OCI-M2 (cell line): ENCODE results near the gene TMPRSS13.
"Not testable (repeated sequence)": the region's sequence is repeated elsewhere in the genome, so short reads cannot be mapped to it uniquely, and the experiment has no call there.

Source experiments
- DNase-seq: peaks from one replicate; lab custom pipeline; 2025; ENCODE audit not compliant: unreplicated experiment; lab: John Stamatoyannopoulos, UW

TMPRSS13 gene

DNA sequence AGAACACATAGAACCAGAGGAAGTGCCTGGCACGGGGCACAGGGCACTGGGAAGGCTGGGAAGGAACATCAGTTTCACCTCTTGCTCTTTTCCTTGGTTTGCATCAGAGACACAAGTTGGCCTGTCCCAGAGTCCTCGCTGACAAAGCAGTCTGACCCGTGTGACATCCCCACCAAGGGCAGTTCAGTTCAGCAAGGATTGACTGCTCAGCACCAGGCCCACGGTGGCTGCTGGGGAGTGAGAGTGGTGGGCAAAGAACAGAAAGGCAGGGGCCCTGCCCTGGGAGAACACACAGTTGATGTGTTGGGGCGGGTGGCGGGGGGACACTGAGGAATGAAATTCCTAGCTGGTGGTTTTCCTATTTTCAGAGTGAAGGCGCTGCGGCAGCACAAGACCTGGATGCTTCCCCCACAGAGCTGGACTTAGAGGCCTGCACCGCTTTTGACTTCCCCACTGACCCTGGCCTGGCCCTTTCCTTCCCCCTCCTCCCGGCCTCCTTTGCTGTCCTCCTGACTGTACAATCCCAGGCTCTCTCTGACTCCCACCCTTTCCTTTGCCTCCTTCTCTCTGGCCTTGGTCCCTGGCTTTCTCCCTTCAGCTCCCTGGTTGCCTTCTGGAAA is 2.2 kb upstream of the TMPRSS13 start:
- DNase-seq, result no peak

DNA sequence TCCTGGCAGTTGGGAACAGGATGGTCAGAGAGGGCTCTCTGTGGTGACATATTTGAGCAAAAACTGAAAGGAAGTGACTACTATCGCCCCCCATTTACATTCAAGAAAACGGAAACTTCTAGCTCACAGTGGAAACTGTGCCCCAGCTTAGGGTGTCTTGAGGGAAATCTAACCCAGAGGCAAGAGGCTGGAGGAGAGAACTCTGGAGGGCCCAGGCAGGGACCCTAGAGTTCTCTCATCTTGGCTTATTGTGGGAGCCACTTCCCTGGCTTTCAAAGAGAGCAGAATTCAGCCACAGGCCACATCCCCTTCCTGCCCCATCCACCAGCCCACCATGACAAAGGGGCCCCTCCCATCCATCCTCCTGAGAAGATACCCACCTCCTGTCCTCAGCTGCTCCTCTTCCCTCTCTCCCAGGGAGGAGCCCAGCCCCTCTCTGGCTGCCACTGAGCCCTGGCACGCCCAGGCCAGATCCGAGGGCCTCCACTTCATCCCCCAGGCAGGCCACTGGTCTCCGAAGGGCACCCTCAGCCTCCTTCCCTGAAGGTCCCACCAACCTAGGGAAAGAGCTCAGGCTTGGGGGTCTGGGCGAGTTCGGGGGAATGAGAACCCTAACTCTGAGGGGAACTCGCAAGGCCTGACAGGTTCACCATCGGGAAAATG is 1.6 kb upstream of the TMPRSS13 start:
- no peak for DNase-seq

DNA sequence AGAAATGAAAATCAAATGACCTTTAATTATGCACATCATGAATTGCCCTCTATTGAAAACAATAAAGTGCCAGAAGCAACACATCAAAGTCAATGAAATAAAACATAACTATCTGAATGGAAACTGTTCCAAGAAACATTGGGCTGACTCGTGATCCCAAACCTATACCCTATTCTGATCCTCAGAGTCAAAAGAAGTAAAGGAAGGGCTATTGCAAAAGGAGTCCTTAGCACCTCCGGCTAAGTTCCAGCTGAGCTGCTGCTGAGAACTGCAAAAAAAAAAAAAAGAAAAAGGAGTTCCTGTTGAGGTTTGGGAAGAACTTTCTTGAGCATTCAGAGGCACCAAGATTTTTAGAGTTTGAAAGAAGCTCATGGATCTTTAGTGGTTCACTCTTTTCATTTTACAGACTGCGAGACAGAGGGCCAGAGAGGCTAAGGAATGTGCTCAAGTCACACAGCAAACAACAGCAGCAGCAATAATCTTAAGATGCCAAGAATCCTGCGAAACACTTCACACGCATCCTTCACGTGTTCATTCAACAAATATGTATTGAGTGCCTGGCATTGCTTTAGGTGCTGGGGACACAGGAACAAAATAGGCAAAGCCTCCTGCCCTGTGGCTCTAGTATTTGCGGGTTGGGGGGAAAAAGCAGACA is 841 bp upstream of the TMPRSS13 start:
- DNase-seq, result no peak

DNA sequence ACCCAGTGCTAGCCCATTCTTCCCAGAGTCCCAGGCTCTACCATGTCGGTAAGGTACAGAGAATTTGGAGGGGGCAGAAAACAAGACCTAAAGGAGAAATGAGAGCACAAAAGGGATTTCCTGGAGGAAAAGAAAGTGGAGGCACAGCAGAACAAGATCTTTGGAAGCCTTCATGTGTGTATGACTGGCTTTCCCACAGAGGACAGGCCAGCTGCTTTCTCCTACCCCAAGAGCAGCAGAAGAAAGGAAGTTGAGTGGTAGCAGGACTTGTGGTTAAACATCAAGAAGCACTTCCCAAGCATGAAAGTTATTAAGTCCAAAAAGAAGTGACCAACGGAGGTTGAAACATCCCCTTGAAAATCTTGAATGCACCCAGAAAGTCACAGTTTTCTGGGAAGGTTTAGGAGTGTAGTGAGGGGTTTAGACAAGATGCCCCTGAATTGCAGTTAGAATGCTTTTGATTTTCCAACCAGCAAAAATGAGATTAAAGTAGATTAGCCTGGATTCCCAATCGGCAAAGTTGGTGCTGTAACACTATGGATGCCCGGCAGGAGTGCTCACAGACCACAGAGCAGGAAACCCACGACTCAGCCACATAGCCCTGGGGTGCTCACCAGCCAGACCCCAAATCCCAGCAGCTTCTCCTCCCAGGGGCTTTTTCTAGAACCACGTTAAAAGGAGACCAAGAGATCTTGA is 608 bp downstream of the TMPRSS13 start:
- no peak for DNase-seq

DNA sequence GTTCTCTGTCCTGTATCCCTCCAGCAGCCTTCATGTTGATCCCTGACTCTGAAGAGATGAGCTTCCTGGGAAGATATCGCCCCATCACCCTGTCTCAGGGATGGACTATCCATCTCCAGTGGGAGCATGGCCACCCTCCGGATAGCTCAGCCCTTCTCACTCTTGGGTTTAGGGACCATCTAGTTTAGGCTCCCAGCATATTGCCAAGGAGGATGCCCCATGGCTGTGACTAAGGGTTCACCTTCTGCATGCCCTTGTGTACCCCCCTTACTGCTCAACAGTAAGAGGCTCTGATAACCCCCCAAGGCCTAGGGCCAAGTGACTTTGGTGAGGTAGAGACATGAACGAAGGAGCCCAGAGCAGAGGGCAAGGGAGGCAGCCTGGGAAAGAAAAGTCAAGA is 1.3 kb downstream of the TMPRSS13 start:
- DNase-seq, result no peak

DNA sequence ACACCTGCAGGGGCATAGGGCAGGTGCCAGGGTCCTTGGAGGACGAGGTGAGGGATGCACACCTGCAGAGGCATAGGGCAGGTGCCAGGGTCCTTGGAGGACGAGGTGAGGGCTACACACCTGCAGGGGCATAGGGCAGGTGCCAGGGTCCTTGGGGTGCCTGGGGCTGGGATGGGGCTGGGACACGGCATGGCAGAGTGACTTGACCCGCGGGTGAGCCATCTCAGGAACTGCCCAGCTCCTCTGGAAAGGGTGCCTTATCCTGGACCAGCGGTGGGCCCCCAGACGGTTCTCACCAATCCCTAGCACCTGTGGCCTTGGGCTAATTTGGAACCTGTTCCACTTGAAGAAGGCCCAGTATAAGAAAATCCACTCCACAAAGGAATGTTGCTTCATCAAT is 3.0 kb downstream of the TMPRSS13 start:
- not testable (repeated sequence) for DNase-seq

DNA sequence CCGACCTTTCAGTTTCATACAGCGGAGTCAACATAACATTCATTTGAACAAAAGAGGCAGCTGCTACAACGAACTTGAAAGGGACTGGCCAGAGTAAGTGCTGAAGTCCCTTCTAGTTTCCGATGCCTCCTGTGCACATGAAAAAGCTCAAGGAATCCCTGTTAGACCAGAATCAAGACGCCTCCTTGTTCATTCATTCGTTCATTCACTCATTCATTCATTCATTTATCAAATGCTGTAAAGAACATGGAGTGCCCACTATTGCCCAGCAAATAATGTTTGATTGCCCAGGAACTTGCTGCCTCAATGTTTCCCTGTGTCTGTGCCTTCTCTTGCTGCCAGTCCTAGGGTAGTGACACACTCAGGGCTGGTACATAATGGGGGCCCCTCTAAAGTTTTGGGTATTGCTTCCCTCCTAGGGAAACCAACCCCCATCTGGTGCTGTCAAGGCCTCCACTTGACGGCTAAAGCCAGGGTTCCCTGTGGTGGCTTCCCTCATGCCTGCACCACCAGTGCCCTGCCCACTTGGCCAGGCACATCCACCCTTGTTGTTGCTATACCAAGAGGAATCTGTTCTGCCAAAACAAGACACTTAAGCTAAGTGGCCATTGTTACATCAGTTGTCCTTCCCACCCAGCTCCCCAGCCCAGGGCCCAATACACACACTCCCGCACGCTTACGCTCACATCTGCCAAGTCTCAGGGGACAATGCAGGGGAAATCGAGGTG is 3.8 kb downstream of the TMPRSS13 start:
- DNase-seq, result no peak

DNA sequence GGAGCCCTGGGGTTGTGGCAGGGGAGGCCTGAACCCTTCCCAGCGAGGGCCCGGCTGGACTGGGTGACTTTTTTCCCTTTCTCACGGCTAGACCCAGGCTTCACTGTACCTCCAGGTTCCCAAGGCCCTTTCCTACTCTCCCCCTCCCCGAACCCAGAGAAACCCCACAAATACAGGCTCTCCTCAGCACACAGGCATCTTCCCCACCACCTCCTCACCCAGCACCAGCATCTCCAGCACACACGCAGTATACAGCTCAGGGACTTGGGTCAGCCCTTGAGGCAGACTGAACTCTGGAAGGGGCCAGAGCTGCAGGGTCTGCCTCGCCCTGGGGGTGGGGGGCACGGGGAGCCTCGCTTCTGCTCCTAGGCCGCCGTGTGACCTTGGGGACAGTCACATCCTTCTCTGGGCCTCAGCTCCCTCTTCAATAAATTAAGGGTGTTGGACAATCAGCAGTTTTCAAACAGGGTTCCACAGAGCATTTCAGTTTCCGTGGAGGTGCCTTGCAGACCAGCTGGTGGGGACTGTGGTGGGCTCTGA is 4.5 kb downstream of the TMPRSS13 start:
- DNase-seq, result no peak

DNA sequence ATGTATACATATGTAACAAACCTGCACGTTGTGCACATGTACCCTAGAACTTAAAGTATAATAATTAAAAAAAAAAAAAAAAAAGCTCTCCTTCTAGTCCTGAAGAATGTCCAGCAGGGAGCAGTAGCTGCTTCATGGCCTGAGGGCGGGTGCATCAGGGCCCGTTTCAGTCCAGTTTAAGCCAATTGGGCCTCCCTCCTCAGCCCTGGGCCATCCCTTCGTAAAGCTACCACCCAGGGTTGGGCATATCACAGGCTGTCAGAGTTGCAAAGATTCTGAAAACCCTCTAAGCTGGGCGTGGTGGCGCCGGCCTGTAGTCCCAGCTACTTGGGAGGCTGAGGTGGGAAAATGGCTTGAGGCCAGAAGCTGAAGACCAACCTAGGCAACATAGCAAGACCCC is 5.4 kb downstream of the TMPRSS13 start:
- no peak for DNase-seq

DNA sequence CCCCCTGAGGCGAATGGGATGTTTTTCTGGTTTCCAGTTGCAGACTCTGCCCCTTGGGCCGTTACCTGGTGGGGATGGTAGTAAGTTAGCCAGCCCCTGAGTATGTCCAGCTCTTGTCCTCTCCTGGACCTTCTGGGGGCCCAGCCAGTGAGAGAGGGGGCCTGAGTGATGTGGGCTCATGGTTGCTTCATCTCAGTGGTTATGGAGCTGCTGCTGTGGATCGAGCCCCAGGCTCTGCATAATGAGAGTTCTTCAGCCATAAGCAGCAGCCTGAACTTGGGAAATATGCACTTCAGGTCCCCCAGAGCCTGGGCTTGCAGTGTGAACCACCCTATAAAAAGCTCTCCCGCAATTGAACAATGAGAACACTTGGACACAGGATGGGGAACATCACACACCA is 5.9 kb downstream of the TMPRSS13 start:
- DNase-seq, result no peak

DNA sequence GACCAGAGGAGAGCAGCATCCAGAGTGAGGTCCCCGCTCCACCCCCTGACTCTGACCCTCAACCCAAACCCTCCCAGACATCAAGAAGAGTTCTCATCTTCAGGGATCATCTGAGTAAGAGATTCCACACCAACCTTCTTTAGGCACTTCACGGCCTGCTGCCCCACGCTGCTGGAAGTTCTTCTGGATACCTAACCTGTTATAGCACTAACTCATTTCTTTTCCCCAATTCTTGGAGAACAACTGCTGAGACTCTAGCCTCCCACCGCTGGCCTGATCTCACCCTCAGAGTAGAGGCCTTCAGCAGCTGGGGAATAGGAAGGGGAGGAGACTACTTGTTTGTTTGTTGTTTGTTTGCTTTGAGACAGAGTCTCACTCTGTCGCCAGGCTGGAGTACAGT is 7.3 kb downstream of the TMPRSS13 start:
- DNase-seq, result no peak

DNA sequence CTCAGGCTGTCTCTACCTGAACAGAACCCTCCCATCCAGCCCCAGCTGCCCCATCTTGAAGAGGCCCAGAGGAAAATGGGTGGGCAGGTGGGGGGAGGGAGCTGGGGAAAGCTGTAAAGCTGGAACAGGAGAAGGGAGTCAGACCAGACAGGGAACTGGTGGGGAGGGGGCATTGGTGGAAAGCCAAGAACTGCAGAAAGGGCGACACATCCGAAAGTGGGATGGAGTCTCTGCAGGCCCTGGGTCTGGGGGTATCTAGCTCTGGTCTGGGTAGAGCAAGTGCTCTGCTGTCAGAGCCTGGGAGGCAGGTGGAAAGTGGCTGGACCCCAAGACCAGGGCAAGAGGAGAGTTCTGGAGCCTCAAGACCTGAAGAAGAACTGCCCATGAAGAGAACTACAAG is 7.7 kb downstream of the TMPRSS13 start:
- DNase-seq, result no peak

DNA sequence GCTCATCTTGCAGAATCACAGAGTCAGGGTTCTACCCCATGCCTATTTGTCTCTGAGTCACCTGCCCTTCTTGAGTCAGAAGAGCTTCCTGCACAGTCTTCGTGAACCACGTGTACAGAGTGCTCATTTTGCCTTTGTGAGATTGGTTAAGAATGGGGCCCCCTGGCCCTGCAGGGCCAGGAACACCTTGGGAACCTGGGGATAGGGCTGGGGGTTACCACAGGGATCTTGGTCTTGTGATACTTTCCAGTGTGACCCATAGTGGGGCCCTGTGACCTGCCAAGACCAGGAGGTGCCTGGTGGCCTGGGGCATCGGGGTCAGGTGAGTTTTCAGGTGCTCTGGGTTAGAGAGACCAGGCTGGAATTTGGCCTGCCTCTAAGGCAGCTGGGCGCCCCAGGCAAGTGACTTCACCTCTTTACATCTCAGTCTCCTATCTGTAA is 9.4 kb downstream of the TMPRSS13 start:
- no peak for DNase-seq

DNA sequence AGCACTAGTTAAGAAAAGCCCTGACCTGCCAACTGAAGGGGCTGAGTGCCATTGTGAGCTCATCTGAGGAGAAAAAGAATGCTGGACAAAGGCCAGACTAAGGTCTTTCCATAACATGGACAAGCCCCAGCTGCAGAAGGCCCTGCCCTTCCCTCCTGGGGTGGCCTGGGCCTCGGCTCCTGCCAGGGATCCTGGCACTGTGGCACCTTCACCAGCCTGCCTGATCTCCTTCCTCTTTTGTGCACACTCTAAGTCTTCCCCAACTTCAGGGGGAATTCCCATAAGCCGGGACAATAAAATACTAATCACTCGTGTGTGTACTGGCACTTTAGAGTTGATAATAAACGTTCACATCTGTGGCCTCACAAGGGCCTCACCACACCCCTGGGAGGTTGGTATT is 9.9 kb downstream of the TMPRSS13 start:
- DNase-seq, result no peak

DNA sequence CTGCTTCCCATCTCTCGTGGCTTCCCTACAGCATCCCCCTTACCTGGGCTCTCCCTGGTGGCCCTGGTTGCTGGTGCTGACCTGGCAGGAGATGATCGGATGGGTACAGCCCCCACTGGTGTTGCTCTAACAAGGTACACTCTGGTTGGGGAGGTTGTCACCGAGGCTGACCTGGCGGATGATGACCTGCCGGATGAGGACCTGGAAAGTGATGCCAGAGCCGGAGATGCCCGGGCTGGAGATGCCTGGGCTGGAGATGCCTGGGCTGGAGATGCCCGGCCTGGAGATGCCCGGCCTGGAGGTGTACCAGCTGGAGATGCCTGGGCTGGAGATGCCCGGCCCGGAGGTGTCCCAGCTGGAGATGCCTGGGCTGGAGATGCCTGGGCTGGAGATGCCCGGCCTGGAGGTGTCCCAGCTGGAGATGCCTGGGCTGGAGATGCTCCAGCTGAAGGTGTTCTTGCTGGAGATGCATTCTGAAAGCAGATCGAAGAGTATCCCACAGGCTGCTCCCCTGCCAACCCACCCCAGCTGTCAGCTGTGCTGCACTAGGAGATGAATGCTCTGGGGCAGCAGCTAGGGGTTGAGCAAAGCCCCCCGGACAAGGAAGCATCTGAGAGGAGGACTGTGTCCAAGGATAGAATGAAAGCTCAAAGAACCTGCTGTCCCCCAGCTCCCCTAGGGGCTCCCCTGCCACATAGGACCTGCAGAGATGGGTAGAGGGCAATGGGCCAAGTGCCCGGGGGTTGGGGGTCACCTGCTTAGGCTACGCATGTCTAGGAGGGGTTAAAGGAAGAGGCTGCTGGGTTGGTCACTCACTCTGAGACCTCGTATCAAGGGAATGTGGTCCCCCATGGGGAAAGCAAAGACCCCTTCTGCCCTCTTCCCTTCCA is 10.6 kb downstream of the TMPRSS13 start:
- DNase-seq, result no peak

DNA sequence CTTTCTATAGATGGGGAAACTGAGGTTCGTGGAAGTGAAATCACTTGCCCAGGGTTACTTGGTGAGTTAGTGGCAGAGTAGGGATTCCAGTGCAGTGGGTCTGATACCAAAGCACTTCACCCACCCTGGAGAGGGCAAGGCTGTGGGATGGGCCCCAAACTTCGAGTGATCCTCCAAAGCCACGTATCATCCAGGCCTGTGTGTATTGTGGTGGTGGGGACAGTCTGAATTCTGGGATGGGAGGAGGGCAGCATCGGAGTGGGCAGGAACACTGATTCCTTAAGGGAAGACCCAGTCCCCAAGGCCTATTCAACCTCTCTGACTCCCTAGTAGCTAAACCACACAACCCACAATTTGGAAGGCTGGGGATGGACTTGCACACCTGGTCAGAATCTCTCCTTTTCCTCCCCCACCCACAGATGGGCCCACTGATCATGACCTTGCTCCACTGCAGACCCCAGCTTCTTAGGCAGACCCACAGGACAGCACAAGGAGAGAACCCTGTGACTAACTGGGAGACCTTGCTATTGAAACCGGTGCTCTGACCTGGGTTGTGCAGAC is 11.5 kb downstream of the TMPRSS13 start:
- no peak for DNase-seq

DNA sequence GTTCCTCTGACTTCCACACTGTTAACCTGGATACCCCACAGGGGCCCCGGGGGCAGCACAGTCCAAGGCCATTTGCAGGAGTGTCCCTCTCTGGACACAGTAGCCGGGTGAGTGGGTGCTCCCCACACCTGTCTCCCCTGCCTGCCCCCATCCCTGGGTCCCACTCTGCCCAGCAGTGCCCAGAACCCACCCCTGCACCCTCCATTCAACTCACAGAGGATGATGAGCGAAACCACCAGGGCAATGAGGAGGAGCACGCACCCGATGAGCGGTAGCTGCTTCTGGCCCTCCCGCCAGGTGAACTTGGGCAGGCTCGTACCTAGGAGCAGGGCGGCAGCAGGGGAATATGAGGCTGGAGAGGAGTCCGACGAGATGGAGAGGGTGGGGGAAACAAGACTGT is 12.2 kb downstream of the TMPRSS13 start:
- no peak for DNase-seq

DNA sequence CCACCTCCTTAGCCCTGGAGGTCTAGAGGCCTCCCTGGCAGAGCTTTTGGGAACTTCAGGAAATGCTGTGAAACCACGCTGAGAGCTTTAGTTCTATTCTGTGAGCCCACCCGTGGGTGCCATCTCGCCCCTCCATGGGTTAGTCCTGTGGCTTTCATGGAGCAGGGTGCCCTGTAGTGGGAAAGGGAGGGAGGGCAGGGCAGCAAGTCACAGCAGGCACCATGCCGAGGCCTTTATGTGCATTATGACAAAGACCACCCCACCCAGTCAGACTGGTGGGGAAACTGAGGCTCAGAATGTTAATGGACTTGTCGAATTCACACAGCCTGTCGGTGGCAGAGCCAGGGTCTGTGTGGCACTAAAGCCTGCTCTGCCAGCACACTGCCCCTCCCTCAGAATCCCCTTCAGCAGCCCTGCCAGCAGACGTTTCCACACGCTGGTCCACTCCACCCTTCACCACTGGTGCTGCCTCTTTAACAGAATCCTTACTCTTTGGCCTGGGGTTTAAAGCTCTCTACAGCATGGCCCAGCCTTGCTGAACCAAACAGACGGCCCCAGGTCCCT is 13.4 kb downstream of the TMPRSS13 start:
- no peak for DNase-seq

DNA sequence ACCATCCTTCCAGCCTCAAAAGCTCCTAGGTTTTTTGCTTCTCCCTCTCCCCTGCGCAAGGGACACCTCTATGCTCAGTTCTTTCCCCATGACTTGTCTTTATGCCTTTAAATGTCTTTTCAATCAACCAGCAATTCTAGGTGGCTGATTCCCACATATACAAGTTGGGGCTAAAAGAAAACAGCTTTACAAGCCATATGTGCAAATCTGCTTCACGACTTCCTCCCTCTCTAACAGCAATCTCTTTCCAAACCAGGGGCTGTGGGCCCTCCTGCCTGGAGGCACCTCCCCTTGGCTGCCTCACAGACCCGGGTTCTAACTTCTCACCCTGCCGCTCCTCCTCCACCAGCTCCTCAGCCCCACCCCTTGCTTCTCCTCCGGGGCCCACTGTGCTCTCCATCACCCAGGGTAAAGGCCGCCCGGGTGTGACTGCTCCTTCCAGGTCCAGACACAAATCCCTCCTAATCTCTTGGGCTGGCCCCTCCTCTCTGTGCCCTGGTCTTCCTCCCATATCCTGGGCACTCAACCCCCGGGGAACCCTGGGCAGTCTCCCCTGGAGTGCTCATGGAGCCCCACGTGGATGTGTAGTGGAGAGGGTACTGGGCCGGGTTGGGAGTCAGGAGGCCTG is 14.1 kb downstream of the TMPRSS13 start:
- DNase-seq, result no peak
